GM18951 (cell line): ENCODE measurements around the gene GSDMA.
"Not testable (repeated sequence)": the region's sequence is repeated elsewhere in the genome, so short reads cannot be mapped to it uniquely, and the experiment has no call there.

ENCODE experiments used
- POLR2A ChIP-seq: IDR thresholded peaks from 4 replicates; pipeline ENCODE4 v1.6.1; 2011; ENCODE audit warnings: mild to moderate bottlenecking; ENCODE audit not compliant: insufficient read length, insufficient read depth; ENCODE audit errors: extremely low read depth
- in situ Hi-C: fragments of 300-500 bp; cut with MboI; formaldehyde crosslinking; loops from one replicate; pipeline ENCODE4 v1.12.0; 2022; ENCODE audit warnings: low sequenced_read_pairs, mixed read lengths, inconsistent platforms; ENCODE audit not compliant: unreplicated experiment

Gene GSDMA

DNA sequence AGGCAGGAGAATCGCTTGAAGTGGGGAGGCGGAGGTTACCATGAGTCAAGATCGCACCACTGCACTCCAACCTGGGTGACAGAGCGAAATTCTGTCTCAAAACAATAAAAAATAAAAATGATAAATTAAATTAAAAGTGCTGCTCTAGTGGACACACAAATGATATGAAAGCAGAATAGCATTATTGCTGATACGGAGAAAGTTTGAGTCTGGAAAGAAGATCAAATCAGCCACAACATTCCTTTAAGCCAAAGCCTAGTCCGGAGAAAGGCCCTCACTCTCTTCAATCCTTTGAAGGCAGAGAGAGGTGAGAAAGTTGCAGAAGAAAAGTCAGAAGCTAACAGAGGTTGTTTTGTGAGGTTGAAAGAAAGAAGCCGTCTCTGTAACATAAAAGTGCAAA, 37.4 kb downstream of the GSDMA start:
- no peak for TF ChIP-seq POLR2A
- in situ Hi-C loops, result no loop called here

DNA sequence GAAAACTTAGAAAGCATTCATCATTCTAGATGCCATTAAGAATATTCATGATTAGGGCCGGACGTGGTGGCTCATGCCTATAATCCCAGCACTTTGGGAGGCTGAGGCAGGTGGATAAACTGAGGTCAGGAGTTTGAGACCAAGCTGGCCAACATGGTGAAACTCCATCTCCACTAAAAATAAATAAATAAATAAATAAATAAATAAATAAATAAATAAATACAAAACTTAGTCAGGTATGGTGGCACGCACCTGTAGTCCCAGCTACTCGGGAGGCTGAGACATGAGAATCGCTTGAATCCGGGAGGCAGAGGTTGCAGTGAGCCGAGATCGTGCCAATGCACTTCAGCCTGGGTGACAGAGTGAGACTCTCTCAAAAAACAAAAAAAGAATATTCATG, 38.5 kb downstream of the GSDMA start:
- in situ Hi-C loops, result not testable (repeated sequence)

DNA sequence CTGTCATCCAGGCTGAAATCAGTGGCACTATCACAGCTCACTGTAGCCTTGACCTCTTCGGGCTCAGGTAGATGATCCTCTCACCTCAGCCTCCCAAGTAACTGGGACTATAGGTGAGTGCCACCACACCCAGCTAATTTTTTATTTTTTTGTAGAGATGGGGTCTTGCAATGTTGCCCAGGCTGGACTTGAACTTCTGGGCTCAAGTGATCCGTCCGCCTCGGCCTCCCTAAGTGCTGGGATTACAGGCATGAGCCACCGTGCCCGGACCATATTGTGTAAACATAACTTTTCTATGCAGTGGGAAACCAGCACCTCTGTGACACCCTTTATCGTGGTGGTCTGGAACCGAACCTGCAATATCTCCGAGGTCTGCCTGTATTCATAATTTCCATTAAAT, 41.3 kb downstream of the GSDMA start:
- no peak for TF ChIP-seq POLR2A
- in situ Hi-C loops, result no loop called here

GRCh38 chr17:40004712-40005111, 41.9 kb downstream of the GSDMA start:
- in situ Hi-C loops, result no loop called here
- TF ChIP-seq POLR2A, result no peak

DNA sequence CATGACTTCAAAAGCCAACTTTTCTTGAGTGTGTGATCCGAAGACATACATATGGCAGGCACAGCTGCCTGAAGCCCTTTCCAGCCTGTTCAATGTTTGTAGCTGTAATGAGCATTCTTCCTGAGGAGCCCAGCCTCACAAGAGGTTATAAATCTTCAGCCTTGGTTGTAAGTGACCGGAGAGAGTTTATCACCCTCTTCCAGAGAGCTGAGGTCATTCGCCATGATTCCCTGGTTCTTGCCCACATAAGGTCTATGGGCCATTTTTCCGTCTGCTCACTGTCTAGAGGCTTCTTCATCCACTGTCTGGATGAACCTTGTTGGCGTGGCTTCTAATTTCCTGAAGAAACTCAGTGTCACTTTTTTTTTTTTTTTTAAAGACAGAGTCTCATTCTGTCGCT, 42.7 kb downstream of the GSDMA start:
- TF ChIP-seq POLR2A, result no peak

DNA sequence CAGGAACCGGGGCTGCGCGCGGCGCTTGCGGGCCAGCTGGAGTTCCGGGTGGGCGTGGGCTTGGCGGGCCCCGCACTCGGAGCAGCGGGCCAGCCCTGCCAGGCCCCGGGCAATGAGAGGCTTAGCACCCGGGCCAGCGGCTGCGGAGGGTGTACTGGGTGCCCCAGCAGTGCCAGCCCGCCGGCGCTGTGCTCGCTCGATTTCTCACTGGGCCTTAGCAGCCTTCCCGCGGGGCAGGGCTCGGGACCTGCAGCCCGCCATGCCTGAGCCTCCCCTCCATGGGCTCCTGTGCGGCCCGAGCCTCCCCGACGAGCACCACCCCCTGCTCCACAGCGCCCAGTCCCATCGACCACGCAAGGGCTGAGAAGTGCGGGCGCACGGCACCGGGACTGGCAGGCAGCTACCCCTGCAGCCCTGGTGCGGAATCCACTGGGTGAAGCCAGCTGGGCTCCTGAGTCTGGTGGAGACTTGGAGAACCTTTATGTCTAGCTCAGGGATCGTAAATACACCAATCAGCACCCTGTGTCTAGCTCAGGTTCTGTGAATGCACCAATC, 48.2 kb downstream of the GSDMA start:
- in situ Hi-C loops, result not testable (repeated sequence)

More for the DNA sequence above, 42.7 kb downstream of the GSDMA start:
- in situ Hi-C loops, result no loop called here

- in situ Hi-C loops, result not testable (repeated sequence)
Observed at GRCh38 chr17:40012017-40012647, 49.3 kb downstream of the GSDMA start.

DNA sequence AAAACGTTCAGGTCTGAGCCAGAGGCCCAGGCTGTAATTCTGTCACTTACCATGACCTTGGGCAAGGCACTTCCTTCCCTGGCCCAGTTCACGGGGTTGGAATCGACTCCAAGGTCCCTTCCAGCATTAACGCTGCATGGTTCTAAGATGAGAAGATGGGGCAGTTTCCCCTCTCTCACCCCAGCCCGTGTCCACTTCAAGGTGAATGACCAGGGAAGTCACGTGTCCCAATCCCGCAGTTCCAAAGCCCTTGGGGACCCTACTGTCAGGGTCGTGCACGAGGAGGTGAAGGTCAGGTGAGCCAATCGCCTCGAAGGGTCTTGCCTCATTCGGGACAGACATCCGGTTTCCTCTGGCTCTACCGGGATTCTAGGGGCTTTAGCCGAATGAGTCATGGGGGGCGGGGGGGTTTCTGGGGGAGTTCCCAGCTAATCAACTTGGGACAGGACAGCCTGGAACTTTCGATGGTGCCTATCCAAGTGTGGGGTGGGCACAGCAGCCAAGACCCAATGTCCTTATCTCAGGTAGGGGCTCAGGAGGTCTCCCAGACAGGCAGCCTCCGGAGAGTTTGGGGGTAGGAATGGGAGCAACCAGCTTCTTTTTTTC, 51.7 kb downstream of the GSDMA start:
- in situ Hi-C loops, result no loop called here
- TF ChIP-seq POLR2A, result no peak

DNA sequence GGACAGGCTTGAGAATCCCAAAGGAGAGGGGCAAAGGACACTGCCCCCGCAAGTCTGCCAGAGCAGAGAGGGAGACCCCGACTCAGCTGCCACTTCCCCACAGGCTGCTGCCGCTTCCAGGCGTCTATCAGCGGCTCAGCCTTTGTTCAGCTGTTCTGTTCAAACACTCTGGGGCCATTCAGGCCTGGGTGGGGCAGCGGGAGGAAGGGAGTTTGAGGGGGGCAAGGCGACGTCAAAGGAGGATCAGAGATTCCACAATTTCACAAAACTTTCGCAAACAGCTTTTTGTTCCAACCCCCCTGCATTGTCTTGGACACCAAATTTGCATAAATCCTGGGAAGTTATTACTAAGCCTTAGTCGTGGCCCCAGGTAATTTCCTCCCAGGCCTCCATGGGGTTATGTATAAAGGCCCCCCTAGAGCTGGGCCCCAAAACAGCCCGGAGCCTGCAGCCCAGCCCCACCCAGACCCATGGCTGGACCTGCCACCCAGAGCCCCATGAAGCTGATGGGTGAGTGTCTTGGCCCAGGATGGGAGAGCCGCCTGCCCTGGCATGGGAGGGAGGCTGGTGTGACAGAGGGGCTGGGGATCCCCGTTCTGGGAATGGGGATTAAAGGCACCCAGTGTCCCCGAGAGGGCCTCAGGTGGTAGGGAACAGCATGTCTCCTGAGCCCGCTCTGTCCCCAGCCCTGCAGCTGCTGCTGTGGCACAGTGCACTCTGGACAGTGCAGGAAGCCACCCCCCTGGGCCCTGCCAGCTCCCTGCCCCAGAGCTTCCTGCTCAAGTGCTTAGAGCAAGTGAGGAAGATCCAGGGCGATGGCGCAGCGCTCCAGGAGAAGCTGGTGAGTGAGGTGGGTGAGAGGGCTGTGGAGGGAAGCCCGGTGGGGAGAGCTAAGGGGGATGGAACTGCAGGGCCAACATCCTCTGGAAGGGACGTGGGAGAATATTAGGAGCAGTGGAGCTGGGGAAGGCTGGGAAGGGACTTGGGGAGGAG, 52.5 kb downstream of the GSDMA start, which contains the start of gene CSF3:
Gene CSF3 (plus strand): TSS at position 436 of the 993 bp plus-strand sequence. CDS start 35 bp downstream, at position 471.
- no peak for TF ChIP-seq POLR2A

DNA sequence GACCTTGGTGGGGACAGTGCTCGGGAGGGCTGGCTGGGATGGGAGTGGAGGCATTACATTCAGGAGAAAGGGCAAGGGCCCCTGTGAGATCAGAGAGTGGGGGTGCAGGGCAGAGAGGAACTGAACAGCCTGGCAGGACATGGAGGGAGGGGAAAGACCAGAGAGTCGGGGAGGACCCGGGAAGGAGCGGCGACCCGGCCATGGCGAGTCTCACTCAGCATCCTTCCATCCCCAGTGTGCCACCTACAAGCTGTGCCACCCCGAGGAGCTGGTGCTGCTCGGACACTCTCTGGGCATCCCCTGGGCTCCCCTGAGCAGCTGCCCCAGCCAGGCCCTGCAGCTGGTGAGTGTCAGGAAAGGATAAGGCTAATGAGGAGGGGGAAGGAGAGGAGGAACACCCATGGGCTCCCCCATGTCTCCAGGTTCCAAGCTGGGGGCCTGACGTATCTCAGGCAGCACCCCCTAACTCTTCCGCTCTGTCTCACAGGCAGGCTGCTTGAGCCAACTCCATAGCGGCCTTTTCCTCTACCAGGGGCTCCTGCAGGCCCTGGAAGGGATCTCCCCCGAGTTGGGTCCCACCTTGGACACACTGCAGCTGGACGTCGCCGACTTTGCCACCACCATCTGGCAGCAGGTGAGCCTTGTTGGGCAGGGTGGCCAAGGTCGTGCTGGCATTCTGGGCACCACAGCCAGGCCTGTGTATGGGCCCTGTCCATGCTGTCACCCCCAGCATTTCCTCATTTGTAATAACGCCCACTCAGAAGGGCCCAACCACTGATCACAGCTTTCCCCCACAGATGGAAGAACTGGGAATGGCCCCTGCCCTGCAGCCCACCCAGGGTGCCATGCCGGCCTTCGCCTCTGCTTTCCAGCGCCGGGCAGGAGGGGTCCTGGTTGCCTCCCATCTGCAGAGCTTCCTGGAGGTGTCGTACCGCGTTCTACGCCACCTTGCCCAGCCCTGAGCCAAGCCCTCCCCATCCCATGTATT, 53.5 kb downstream of the GSDMA start:
- in situ Hi-C loops, result no loop called here
- no peak for TF ChIP-seq POLR2A

More for the DNA sequence above, 52.5 kb downstream of the GSDMA start, which contains the start of gene CSF3:
- in situ Hi-C loops, result no loop called here

DNA sequence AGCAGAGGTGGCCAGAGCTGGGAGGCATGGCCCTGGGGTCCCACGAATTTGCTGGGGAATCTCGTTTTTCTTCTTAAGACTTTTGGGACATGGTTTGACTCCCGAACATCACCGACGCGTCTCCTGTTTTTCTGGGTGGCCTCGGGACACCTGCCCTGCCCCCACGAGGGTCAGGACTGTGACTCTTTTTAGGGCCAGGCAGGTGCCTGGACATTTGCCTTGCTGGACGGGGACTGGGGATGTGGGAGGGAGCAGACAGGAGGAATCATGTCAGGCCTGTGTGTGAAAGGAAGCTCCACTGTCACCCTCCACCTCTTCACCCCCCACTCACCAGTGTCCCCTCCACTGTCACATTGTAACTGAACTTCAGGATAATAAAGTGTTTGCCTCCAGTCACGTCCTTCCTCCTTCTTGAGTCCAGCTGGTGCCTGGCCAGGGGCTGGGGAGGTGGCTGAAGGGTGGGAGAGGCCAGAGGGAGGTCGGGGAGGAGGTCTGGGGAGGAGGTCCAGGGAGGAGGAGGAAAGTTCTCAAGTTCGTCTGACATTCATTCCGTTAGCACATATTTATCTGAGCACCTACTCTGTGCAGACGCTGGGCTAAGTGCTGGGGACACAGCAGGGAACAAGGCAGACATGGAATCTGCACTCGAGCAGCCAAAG, 54.7 kb downstream of the GSDMA start:
- in situ Hi-C loops, result no loop called here
- no peak for TF ChIP-seq POLR2A
